GM19351 (cell line): Measurements from ENCODE around the gene TSPAN4.

ENCODE experiments used
- ATAC-seq: cut with Tn5 transposase; IDR thresholded peaks from one replicate; pipeline ENCODE4 v1.9.1; 2021; ENCODE audit warnings: mild to moderate bottlenecking, moderate library complexity; ENCODE audit not compliant: unreplicated experiment

Gene TSPAN4

DNA sequence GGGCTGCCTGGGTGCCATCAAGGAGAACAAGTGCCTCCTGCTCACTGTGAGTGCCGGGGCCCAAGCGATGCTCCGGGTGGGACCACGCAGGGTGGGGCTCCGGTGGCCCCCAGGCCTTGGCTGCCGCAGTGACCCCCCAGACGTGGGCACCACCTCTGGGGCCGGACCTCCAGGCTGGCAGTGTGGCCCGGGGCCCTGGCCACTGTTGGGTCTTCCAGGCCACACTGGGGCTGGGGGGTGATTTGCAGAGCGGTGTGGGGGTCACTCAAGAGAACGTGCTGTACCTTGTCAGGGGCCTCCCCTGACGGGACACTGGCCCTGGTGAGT, 20.0 kb downstream of the TSPAN4 start:
- no peak for ATAC-seq

DNA sequence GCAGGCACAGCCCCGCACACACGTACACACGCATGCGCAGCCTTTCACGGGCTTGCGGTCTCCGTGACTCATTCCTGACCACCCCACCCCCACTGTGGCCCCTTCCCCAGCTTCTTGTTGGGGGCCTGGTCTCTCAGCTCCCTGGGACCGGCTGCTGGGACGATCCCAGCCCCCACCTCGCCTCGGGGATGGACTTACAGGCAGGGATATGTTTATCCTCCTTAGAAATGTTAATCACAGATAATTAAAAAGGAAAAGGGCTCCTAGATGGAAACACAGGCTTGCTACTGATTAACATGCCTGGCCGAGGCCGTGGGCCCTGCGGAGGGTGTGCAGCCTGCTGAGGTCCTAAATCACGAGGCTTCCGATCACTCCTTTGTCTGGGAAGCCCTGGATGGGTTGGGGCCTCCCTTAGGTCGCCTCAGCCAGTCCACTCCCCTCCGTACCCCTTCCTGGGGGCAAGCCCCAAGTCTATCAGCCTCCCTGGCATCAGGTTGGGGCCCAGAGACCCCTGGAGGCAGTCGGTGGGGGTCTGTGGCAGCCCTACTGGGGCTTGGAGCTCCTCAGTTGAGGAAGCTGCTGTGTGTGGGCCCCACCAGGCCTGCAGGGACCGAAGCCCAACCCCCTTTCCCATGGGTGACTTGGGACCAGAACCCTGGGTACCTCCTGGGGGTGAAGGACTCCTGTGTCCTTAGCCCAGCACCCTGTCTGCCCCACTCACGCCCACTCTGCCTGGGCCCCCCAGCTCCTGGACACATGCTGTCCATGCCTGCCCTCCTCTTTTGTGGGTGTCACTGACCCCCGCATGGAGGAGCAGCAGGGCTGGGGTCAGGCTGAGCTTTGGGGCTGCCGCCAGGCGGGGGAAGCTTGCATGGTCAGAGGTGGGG, 20.6 kb downstream of the TSPAN4 start:
- no peak for ATAC-seq

DNA sequence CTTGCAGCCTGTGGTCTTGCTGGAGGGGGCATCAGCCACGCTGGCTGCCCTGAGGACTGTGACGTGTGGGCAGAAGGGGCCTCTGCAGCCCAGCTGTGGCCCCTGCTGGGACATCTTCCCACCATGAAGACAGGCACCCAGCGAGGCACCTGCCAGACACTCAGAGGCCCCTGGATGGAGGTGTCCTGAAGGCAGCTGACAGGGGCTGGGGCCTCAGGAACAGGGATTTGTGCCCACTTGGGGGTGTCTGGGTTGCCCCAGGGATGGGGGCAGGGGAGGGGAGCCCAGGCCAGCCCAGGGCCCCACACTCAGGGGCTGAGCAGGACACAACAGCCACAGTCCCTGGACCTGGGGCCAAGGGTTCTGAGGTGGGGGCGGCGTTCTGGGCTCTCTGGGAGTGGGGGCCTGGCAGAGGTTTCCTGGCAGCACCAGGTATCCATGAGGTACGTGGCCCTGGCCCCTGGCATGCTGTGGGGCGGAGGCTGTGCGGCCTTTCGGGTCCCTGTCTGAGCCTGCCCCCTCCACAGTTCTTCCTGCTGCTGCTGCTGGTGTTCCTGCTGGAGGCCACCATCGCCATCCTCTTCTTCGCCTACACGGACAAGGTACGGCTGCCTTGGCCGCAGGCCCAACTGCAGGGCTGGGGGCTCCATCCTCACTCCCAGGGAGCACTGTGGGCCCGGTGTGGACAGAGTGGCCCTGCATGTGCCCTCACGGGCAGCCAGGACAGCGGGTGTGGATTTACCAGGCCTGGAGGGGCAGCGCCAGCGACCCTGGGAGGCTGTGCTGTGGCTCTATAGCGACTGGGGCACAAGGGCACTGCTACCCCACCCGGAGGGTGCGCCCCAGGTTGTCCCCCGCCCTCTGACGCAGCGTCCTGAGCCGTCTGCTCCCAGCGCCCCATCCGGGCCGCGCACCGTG, 21.5 kb downstream of the TSPAN4 start:
- ATAC-seq: no peak

DNA sequence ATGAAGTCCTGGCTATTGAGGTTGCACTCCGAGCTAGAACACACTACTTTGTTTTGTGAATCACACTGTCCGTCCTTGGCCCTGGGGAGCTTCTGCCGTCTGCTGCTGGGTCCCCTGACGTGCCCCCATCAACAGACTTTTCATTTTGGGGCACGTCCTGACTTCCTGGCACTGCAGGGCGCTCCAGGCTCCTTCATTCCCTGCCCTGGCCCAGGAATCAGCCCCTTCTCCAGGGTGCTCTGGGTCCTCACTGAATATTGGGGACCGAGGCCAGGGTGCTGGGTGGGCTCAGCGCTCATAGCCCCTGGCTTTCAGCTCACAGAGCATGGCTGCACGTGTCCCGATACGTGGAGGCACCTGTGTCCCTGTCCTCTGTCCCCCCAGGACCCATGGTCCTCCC, 22.2 kb downstream of the TSPAN4 start:
- ATAC-seq: no peak

DNA sequence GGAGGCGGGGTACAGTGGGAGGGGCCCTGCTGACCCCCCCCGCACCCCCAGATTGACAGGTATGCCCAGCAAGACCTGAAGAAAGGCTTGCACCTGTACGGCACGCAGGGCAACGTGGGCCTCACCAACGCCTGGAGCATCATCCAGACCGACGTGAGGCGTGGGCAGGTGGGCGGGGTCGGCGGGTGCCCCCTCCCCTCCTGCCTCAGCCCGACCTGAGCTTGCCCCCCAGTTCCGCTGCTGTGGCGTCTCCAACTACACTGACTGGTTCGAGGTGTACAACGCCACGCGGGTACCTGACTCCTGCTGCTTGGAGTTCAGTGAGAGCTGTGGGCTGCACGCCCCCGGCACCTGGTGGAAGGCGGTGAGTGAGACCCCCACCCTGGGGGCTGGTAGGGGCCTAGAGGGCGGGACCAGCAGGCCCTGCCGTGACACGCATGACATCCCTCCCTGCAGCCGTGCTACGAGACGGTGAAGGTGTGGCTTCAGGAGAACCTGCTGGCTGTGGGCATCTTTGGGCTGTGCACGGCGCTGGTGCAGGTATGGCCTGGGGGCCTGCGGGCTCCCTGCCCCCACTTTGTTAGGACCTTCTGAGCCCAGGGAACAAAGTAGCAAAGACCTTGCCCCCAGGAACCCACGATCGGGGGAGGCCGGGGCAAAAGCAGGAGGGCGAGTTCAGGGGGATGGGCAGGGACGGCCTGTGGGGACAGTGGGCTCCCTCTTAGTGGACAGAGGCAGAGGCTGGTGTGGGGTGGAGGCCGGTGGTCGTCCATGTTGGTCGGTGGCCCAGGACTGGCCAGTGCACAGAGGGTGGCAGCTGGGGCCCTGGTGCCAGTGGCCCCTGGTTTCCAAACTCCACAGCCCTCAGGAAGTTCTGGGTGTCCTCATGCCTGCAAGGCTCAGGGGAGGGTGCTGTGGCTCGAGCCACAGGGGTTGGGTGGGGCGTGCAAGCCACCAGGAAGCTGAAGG, 23.1 kb downstream of the TSPAN4 start:
- ATAC-seq: no peak

DNA sequence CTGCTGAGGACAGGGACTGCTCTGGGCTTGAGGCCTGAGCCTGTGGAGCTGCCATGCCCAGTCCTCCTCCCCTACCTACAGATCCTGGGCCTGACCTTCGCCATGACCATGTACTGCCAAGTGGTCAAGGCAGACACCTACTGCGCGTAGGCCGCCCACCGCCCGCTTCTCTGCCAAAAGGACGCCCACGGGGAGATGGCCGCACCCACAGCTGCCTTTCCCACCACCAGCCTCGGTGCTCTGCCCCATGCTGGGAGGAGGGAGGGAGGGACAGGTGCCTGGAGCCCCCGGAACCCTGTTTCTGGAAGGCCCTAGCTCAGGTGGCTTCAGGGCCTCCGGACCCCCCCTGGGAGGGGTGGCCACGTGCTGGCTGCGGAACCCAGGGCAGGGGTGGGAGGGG, 23.8 kb downstream of the TSPAN4 start:
- no peak for ATAC-seq

DNA sequence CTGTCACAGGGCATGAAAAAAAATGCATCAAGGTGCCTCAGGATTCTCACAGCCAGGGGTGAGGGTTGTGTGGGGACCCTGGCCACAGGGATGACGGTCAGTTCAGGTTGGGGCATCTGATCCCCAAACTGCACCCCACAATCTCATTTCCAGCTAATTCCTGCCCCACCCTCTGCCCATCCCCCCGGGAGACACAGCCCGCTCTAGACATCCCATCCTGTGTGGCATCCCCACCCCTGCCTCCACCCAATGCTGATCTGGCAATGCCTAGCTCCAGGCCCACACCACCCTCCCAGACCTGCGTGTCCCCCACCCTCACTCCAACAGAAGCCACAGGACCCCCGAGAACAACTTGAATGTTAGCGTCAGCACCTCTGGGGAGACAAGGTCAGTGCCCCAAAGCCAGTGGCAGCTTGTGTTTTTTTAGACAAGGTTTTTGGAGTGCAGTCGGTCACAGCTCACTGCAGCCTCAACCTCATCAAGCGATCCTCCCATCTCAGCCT, 25.3 kb downstream of the TSPAN4 start:
- no peak for ATAC-seq

DNA sequence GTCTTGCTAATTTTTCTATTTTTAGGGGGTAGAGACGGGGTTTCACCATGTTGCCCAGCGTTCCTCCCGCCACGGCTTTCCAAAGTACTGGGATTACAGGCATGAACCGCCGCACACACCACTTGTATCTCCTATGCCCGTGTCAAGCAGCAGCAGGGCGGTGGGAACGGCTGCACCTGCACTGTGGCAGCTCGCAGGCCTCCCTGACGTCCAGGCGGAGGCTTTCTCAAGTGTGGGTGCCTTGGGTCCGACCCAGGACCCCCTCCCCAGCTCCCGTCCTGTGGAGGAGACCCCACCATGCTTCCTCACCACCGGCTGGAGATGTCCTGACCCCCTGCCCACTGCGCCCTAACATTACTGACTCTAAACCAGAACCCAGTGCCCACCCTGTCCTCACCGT, 25.7 kb downstream of the TSPAN4 start:
- no peak for ATAC-seq

DNA sequence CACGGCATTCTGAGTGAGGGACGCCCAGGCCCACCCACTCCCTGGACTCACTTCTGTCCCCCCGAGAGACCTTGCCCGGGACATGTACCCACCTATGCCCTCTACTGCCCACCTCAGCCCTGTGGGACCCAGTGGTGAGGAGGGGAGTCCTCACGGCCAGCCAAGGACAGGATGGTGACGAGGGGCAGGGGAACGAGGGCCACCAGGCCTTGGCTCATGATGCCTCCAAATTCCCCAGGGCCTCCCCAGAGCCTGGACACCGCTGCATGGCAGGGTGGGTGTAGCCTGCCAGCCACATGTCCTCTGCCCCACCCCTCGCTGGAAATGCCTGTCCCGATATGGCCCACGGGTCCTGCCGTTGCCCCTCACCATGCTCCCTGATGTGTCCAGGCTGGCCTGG, 26.1 kb downstream of the TSPAN4 start:
- ATAC-seq: no peak

DNA sequence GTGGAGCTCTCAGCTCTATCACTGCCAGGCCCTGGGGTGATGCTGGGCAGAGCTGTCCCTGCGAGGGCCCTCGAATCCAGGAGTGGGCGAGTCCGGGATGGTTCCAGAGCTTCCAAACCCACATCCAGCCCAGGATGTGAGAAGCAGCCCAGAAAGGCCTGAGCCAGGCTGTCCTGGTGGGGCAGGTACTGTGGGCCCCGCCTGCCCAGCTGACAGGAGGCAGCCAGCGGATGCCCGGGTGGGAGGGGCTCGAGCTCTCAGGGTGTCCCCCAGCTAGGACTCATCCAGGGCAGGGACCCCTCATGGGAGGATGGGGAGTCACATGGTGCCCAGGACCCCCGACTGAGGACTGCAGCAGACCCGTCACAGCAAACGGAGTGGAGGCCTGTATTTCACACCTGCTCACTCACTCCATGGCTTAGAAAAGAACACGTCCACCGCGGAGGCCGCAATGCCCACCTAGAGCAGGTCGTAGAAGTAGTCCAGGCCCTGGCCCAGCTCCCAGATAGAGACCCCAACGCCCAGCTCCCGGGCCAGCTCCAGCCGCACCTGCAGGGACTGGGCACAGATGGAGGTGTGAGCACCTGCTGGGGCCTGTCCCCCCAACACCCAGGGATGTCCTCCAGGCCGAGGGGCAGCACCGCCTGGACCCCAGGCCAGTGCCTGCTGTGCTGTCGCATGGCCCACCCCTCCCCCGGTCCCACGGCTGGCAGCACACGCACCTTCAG, 26.9 kb downstream of the TSPAN4 start:
- ATAC-seq: no peak

DNA sequence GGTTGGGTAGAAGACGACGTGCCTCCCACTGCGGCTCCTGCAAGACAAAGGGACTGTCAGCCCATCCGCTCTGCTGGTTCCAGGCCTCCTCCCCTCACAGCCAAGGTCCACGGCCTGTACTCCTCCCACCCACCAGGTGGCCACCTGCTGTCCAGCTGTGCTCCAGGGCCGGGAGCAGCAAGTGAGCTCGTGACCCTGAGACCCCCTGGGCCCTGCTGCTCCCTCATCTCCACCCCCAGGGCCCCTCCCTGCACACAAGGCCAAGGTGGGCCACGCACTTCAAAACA, 27.4 kb downstream of the TSPAN4 start:
- ATAC-seq: no peak

DNA sequence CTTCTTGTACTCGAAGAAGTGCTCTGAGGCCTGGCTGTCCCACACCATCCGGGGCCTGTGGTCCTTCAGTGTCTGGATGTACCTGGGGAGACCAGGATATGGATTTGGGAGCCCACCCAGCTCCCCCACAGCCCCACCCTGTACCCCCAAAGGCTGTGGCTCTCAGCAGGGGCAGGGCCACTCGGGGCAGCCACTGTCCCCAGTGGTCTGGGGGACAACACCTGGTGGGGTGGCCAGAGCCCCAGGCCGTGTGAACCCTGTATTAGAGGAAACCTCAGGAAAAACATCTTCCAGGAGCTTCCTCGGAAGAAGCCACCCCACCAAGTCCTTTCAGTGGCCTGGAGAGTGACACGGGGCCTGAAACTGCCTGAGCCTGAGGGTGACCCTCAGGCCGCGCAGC, 27.8 kb downstream of the TSPAN4 start:
- no peak for ATAC-seq

DNA sequence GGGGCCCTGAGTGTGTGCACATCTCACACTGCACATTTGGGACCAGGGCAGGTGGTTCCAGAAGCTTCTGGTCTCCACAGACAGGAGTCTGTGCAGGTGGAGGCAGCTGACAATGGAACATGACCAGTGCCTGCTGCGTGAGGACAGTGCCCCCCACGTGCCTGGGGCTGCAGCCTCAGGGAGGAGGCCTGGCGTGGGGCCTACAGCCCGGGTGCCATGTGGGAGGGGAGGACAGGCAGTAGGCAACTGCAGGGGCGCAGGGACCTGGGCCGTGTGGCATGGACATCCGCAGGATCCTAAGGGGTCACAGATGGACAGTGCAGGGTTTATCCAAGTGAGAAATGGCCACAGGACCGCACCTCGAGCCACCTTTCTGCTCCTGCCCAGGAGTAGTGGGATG, 28.8 kb downstream of the TSPAN4 start:
- ATAC-seq: no peak

DNA sequence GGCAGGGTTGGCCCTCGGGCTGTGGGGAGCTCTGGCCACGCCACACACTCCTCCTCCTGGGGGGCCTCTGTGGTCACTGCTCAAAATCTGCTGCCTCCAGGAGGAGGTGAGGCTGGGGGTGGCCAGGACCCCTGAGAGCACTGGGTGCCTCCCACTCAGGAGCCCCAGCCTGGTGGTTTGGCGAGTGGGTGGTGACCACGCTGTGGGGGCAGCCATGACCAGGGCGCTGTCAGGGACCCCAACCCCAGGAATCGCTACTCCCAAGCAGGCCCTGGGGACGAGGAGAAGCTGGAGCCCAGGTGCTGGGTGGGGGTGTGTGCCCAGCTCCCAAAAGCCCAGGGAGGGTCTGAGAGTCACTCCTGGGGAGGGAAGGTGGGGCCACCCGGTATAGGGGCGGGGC, 30.1 kb downstream of the TSPAN4 start:
- no peak for ATAC-seq

DNA sequence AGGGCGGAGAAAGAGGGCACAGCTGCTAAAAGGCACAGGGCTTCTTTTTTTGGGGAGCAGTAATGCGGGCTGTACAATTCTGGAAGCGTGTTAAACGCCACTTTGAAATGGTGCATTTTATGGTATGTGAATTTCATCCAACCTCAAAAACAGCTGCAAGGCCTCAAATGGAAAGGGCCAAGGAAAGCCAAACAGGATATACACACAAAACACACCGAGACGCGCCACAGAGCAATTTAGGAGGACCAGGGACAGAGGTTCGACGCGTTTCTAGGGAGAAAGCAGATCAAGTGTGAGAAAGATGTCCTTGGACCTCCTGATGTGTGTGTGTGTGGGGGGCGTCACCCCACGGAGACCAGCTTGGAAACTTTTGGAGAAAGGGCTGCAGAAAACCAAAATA, 31.1 kb downstream of the TSPAN4 start:
- no peak for ATAC-seq

DNA sequence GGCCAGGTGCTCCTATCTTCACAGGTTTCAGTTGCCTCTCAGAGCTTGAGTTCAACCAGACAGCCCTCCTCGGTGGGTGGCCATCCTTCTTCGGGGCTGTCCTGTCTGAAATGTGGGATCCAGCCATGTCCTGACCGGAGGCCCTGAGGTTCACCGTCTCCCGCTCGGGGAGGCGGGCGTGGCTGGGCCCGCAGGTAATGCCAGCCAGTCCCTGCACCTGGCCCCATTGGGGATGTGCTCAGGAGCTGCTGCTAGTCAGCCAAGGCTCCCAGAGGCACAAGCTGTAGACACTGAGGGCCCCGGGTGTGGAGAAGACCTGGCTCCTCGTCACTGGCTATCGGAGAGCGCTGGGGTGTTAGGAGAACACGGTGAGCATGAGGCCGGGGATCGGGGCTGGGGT, 32.6 kb downstream of the TSPAN4 start:
- no peak for ATAC-seq

DNA sequence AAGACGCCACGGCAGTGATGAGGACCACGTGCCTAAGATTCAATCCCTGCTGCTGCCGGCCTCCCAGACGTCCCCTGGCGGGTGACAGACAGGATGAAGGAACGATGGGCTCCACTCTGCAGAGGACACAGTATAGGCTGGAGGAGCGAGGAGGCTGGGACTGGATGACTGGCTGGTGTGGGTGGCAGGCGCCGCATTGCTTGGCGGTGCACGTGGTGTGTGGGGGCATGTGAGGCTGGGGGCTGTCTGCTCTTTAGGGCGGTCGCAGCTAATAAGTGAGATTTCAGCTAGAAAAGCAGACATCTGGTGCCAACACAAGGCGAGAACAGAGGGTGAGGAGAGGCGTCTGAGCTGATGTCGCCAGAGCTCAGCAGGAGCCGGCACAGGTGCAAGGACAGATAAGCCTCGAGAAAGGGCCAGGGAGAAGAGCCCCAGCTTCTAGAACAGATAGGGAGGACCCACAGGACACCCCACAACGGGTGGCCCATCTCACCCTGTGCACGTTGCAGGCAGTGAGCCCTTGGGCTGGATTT, 33.2 kb downstream of the TSPAN4 start:
- no peak for ATAC-seq

DNA sequence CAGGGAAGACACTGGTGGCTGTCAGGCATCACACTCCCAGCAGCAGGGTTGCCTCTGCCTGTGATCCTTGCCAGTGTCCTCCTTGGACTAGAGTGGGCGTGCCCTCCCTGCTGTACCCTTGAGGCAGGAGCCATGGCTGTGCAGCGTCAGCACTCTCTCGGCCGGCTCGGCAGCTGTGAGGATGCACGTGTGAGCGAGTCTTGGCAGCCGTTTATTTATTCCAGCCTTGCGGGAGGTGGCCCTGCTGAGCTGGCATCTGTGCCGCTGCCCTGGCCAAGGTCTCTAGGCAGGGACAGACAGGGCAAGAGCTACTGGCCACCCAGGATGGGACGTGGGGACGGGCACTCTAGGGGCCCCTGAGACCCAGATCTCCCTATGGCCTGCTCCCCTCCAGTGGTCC, 33.9 kb downstream of the TSPAN4 start:
- ATAC-seq: no peak

DNA sequence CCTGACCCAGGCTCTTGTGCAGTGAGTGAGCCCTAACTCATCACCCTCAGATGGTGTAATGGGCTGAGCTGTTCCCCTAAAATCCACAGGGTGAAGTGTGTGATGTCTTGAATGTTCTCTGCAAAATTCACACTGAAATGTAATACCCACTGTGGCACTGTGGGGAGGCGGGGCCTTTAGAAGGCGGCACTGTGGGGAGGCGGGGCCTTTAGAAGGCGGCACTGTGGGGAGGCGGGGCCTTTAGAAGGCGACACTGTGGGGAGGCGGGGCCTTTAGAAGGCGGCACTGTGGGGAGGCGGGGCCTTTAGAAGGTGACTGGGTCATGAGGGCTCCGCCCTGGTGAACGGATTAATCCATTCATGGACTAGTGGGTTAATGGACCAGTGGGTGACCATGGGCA, 34.9 kb downstream of the TSPAN4 start:
- ATAC-seq: no peak

DNA sequence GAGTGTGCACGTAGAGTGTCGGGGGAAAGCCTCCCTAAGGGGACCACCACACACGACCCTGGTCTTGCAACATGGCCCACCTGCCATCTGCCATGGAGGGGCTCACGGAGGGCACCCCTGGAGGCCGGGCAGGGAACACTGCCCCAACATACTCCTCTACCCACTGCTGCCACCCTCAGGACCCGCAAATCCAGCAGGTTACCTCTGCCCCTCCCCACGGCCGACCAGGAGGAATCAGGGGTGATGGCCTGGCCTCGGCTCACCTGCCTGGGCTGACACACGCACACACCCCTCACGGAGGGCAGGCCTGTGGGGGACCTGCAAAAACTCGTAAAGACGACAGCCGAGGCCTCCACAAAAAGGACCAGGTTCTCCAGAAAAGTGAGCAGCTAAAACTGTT, 37.8 kb downstream of the TSPAN4 start:
- no peak for ATAC-seq
